ENCODE results near the gene RASA4.
"Not testable (repeated sequence)": the region's sequence is repeated elsewhere in the genome, so short reads cannot be mapped to it uniquely, and the experiment has no call there.

Gene RASA4

DNA sequence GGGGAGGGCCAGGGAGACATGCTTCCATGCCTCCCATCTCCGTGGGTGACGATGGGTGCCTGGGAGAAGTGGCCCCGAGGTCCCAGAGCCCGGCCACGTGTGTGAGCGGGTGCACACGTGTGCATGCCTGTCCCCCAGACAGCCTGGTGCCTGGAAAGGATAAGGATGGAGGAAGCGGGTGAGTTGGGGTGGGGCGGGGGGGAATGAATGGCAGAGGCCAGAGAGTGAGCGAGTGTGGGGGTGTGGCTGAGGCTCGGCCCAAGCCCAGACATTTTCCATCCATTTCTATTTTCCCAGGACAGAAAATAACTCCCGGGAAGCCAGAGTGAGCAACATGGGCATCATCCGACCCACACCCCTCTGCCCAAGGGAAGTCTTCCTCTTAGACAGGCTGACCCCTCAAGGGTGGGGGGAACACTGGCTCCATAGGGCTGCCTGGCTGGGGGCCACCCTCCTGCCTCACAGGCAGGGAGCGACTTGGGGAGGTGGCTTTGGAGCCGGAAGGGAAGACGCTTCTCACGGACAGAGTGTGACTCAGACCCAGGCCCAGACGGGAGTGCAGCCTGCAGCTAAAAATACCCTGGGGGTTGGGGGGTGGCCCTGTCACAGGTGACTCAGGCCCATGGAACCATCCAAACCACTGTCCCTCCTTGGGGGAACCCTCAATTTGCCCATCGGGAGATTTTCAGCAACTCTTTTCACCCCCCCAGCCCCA, 12.0 kb downstream of the RASA4 start:
- not testable (repeated sequence) for DNase-seq (ENCODE audit: low spot score)

DNA sequence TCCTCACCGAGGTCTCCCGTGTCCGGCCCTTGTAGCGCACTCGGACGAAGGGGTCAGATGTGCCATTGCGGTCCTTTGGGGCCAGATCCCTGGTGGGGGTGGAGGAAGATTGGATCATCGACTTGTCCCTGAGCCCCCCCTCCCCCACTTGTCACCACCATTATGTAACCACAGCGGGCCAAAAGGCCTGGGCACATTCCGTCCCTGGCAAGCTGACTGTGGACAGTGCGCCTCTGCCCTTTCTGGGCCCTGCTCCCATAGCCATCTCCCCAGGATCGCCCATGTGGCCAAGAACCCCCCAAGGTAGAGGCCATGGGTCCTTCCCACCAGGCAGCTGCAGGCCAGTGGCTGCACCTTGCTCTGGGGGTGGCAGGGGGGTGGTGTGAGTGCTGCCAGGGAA, 14.2 kb downstream of the RASA4 start:
- DNase-seq (ENCODE audit: low spot score), result not testable (repeated sequence)

DNA sequence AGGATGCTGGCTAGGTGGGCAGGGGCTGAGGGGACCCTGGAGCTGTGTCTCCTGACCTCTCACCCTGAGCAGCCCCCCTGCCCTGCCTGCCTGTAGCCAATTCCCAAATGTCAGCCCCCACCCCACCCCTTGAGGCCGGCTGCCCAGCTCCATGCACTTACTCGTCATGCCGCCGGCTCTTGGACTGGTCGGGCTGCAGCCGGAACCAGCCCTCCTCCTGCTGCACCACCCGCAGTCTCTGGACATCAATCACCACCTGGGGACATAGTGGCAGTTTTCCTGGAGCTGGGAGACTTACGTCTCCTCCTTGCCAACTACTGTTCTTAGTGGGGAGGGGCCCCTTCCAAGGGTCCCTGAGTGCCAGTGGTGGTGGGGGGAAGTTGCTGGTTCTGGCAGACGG, 16.9 kb downstream of the RASA4 start:
- not testable (repeated sequence) for DNase-seq (ENCODE audit: low spot score)

GRCh38 chr7:102596036-102596435, 20.5 kb downstream of the RASA4 start:
- not testable (repeated sequence) for DNase-seq (ENCODE audit: low spot score)

GRCh38 chr7:102593637-102594334, 22.8 kb downstream of the RASA4 start:
- DNase-seq (ENCODE audit: low spot score), result not testable (repeated sequence)

GRCh38 chr7:102592477-102593019, 24.0 kb downstream of the RASA4 start:
- DNase-seq (ENCODE audit: low spot score), result not testable (repeated sequence)

GRCh38 chr7:102589857-102590256, 26.7 kb downstream of the RASA4 start:
- not testable (repeated sequence) for DNase-seq (ENCODE audit: low spot score)

DNA sequence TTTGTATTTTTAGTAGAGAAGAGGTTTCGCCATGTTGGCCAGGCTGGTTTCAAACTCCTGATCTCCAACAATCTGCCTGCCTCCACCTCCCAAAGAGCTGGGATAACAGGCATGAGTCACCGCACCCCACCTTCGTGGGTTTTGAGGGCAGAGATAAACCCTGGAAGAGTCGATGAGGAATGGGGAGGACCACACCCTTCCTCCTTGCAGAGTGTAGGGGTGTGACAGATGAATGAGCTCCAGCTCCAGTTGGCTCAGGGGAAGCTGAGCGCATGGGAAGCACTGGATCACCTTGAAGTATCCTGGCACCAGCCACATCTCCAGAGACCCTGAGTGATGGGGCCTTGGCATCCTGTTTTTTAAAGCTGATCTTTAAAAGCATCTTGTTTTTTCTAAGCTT, 33.1 kb downstream of the RASA4 start:
- DNase-seq (ENCODE audit: low spot score), result not testable (repeated sequence)

- DNase-seq (ENCODE audit: low spot score), result not testable (repeated sequence)
Measured at GRCh38 chr7:102581722-102582121, 34.8 kb downstream of the RASA4 start.

- DNase-seq (ENCODE audit: low spot score), result not testable (repeated sequence)
Measured at GRCh38 chr7:102578486-102578885, 38.1 kb downstream of the RASA4 start.

GRCh38 chr7:102577315-102578240, 39.0 kb downstream of the RASA4 start:
- not testable (repeated sequence) for DNase-seq (ENCODE audit: low spot score)

DNA sequence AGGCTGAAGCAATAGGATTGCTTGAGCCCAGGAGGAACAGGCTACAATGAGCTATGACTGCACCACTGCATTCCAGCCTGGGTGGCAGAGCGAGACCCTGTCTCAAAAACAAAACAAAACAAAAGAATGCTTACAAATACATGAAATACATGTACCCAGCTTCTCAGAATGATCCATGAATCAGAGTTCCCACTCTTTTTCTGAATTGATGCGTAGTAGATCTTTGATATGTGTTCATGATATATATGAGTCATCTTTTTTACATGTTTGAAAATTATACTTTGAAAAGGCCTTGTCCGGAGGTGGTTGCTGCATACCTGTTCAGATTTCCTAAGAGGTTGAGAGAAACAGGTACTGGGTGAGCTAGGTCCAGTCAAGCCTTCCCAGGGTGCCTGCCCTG, 40.2 kb downstream of the RASA4 start:
- not testable (repeated sequence) for DNase-seq (ENCODE audit: low spot score)

DNA sequence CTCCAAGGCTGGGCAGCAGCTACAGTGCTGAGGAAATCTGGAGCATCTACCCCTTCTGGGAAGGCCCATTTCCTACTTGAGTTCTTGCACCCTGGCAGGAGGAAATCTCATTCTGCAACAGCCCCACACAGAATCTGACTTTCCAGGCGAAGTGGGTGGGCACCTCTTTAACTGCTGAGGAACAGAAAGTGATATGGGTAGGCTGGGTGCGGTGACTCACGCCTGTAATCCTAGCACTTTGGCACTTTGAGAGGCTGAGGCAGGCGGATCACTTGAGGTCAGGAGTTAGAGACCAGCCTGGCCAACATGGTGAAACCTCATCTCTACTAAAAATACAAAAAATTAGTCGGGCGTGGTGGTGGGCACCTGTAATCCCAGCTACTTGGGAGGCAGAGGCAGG, 41.9 kb downstream of the RASA4 start:
- DNase-seq (ENCODE audit: low spot score), result not testable (repeated sequence)

GRCh38 chr7:102572261-102573239, 44.0 kb downstream of the RASA4 start, which contains the start of gene POLR2J3:
POLR2J3 (minus strand) TSS chr7:102572583; CDS start chr7:102572521, 62 bp downstream.
- DNase-seq (ENCODE audit: low spot score), result peak; percentile 96

DNA sequence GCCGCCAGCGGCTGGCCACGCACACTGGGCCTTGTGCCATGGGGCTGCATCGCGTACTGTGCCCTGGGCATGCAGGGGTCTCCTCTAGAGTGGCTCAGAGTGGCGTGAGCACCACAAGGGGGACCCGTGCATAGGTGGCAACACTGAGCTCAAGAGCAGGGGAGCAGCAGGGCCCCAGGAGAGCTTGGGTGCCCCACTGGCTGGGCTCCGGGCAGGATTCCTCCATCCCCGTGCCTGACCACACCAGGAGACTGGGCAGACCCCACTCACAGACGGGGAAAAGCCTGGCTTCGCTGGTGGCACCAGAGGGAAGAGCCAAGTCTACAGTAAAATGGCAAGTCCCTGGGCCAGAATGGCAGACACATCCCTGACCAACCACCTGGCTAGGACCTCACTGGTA, 47.9 kb downstream of the RASA4 start:
- not testable (repeated sequence) for DNase-seq (ENCODE audit: low spot score)

DNA sequence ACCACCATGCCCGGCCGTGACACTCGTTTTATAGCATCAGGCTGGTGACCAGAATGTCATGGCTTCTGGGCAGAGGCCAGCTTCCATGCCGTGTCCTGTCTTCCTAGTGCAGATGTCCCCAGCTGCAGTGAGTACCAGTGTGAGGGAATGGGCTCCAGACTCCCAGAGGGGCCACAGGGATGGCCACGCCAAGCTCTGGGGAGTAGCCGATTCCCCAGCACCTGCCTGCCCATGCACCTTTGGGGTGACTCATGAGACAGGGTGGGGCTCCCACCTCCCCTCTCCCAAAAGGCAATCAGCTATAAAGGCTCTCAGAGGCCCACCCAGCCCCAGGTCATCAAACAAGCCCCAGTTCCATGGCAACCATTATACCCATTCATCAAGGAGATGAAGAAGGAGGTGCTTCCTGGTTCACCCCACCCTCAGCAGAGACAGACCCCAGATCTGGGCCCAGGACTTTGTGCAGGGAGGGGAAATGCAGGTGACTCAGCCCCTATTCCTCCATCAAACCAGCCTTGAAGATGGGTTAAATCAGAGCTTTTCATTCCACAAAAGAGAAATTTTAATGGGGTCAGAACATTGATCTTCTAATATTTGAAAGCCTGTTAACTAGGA, 65.6 kb downstream of the RASA4 start, which contains the start of gene SPDYE2:
Gene SPDYE2, plus strand, starts transcription at position 419 of the 615 bp plus-strand sequence. CDS start 2,030 bp downstream, outside the sequence.
- DNase-seq (ENCODE audit: low spot score), result not testable (repeated sequence)

GRCh38 chr7:102546353-102546752, 70.2 kb downstream of the RASA4 start:
- not testable (repeated sequence) for DNase-seq (ENCODE audit: low spot score)

- DNase-seq (ENCODE audit: low spot score), result not testable (repeated sequence)
Measured at GRCh38 chr7:102545288-102545687, 71.3 kb downstream of the RASA4 start.

- not testable (repeated sequence) for DNase-seq (ENCODE audit: low spot score)
Measured at GRCh38 chr7:102544372-102544771, 72.2 kb downstream of the RASA4 start.

DNA sequence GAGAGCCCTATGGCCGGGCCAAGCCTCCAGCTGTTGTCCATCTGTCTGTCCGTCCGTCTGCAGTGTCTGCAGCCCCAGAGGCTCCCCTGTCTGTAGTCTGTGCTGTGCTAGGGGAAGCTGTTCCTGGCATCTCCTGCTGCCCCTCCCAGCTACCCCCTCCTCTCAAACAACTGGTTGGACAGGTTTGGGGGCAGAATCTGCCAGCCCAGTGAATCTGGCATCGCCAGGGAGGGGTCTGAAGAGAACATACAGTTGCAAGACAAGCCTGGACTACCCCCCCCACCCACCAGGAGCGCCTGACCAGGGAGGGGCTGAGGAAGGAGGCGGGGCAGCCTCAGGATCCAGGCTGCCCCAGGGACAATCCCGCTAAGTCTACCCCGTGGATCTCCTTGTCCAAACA, 73.0 kb downstream of the RASA4 start, which contains the start of gene UPK3BL2:
Gene UPK3BL2, minus strand, starts transcription at position 101 of the 400 bp plus-strand sequence. Its CDS starts 60 bp downstream, at position 41.
- not testable (repeated sequence) for DNase-seq (ENCODE audit: low spot score)
